DND-41 (cell line): ENCODE data around the gene AFF1.

Experiments used
- CTCF ChIP-seq: IDR thresholded peaks from 2 replicates; pipeline ENCODE4 v1.5.1; 2012; ENCODE audit warnings: borderline replicate concordance, low read length, moderate library complexity, mild to moderate bottlenecking; ENCODE audit not compliant: poor library complexity, severe bottlenecking; ENCODE audit errors: extremely low read depth
- EZH2 ChIP-seq: IDR thresholded peaks from 3 replicates; pipeline ENCODE4 v1.6.1; 2012; ENCODE audit warnings: borderline replicate concordance, low read depth, mild to moderate bottlenecking, moderate library complexity, low read length, inconsistent platforms; ENCODE audit not compliant: severe bottlenecking

- no peak for TF ChIP-seq CTCF
- no peak for TF ChIP-seq EZH2
Measured at GRCh38 chr4:87188048-87188447, 253.2 kb downstream of the AFF1 start.
